Dermis blood vessel endothelial cell (primary cell): ENCODE results near the gene PDZD4. TPM values are rescaled to one million over a fixed set of nuclear protein-coding genes. Genes with fewer than 3 reads are reported as not detected.

Source experiments
- DNase-seq: peaks from one replicate; pipeline ENCODE4 v3.0.0; 2010
- total RNA-seq: library from RNA; depleted of rRNA; stranded (reverse); fragments of >200 nt; gene quantifications from 2 replicates; pipeline ENCODE4 v1.2.3, GENCODE V29; 2014

Gene PDZD4
- total RNA-seq, 1 donor from 2014 or later = 0.68 TPM

GRCh38 chrX:153783378-153784013 lies 46.8 kb downstream of the PDZD4 start:
- DNase-seq = no peak

- no peak for DNase-seq
Observed at GRCh38 chrX:153782871-153783270, 47.5 kb downstream of the PDZD4 start.

- DNase-seq = peak; percentile 15
Observed at GRCh38 chrX:153782313-153782712, 48.0 kb downstream of the PDZD4 start.

- no peak for DNase-seq
Observed at GRCh38 chrX:153781428-153782047, 48.8 kb downstream of the PDZD4 start.

GRCh38 chrX:153780678-153781427 lies 49.5 kb downstream of the PDZD4 start, which contains the start of gene SRPK3:
SRPK3 (plus strand) TSS chrX:153781041; CDS start chrX:153781087, 46 bp downstream.
- DNase-seq = peak; percentile 12

- no peak for DNase-seq
Observed at GRCh38 chrX:153779891-153780677, 50.3 kb downstream of the PDZD4 start.

- no peak for DNase-seq
Observed at GRCh38 chrX:153778684-153779101, 51.7 kb downstream of the PDZD4 start.

GRCh38 chrX:153778181-153778580 lies 52.2 kb downstream of the PDZD4 start:
- no peak for DNase-seq

- DNase-seq = no peak
Observed at GRCh38 chrX:153777261-153778090, 52.9 kb downstream of the PDZD4 start.

- DNase-seq = no peak
Observed at GRCh38 chrX:153776611-153777045, 53.7 kb downstream of the PDZD4 start.

GRCh38 chrX:153776120-153776599 lies 54.2 kb downstream of the PDZD4 start:
- no peak for DNase-seq

- no peak for DNase-seq
Observed at GRCh38 chrX:153775293-153776119, 54.8 kb downstream of the PDZD4 start.

GRCh38 chrX:153774576-153775292 lies 55.6 kb downstream of the PDZD4 start:
- DNase-seq = no peak

- DNase-seq = no peak
Observed at GRCh38 chrX:153773741-153774575, 56.4 kb downstream of the PDZD4 start.

GRCh38 chrX:153773218-153773611 lies 57.1 kb downstream of the PDZD4 start:
- no peak for DNase-seq

- DNase-seq = no peak
Observed at GRCh38 chrX:153772316-153773217, 57.8 kb downstream of the PDZD4 start.

GRCh38 chrX:153771415-153772315 lies 58.7 kb downstream of the PDZD4 start:
- no peak for DNase-seq
